ENCODE measurements around the gene LOXL1. TPM values are rescaled to one million over a fixed set of nuclear protein-coding genes. Genes with fewer than 3 reads are reported as not detected.
"Not testable (repeated sequence)": the region's sequence is repeated elsewhere in the genome, so short reads cannot be mapped to it uniquely, and the experiment has no call there.

Gene LOXL1
- polyA plus RNA-seq, 12 donors, result 23.7 to 68.2 (median 28.4) TPM; not detected in 1

GRCh38 chr15:73952171-73952912 is 26.1 kb downstream of the LOXL1 start:
- no peak for DNase-seq

- no peak for DNase-seq
Observed at GRCh38 chr15:73952913-73953750, 26.9 kb downstream of the LOXL1 start.

GRCh38 chr15:73954188-73955145 is 28.2 kb downstream of the LOXL1 start:
- DNase-seq, result no peak

- no peak for DNase-seq
Observed at GRCh38 chr15:73955326-73955725, 29.1 kb downstream of the LOXL1 start.

DNA sequence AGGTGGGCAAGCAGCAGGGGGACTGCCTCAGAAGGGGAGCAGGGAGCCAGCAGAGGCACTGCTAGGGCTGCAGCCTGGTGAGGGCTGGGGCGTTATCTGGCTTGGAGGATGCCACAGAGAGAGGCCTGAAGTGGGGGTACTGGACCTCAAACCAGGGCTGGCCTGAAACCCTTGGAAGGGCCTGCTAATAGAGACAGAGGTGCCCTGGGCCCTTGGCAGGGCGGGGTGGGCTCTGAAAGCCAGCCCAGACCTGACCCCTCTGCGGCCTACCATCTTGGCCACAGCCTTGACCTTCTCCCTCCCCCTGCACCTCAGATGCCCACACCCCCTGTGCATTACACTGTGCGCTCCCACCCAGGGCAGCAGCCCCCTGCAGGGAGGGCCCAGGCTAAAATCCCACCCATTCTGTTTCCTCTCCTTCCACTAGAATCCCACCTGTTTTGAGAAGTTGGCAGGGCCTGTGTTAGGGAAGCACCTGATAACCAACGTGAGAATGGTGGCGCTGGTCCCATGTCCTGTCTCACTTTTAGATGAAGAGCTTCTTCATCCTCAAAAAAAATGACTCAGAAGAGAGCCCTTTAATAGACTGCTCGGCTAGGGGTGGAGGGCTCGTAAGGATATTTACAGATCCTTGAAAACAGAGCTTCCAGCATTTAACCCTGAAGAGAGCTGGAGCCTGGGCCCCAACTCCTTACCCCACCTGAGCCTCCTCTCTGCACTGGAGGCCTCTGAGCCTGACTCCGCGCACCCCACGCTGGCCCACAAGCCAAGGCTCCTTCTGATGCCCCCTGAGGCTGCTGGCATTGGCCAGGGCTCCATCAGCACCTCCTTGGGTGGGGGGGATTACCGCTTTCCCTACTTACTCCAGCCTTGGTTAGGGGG is 29.8 kb downstream of the LOXL1 start:
- no peak for DNase-seq

- DNase-seq, result no peak
Observed at GRCh38 chr15:73956743-73957135, 30.5 kb downstream of the LOXL1 start.

GRCh38 chr15:73957276-73957675 is 31.0 kb downstream of the LOXL1 start:
- DNase-seq, result no peak

- no peak for DNase-seq
Observed at GRCh38 chr15:73957785-73958184, 31.5 kb downstream of the LOXL1 start.

GRCh38 chr15:73959012-73959581 is 32.8 kb downstream of the LOXL1 start:
- no peak for DNase-seq

DNA sequence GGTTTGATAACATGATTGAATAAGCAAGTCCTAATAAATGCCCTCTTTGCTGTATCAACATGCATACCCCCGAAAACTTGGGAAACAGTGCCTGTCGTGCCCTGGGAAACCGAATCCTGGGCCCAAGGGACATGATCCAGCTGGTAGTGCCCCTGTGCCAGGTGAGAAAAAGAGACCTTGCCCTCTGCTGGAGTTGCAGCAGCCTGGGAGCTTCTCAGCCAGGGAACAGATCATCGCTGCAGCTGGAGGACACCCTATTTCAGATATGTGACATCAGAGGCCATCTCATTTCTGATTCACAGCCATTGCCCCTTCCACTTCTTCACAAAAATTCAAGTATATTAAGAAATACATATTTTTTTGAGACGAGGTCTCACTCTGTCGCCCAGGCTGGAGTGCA is 33.5 kb downstream of the LOXL1 start:
- DNase-seq, result no peak

GRCh38 chr15:73960472-73961070 is 34.3 kb downstream of the LOXL1 start:
- not testable (repeated sequence) for DNase-seq

- no peak for DNase-seq
Observed at GRCh38 chr15:73962433-73962832, 36.2 kb downstream of the LOXL1 start.

DNA sequence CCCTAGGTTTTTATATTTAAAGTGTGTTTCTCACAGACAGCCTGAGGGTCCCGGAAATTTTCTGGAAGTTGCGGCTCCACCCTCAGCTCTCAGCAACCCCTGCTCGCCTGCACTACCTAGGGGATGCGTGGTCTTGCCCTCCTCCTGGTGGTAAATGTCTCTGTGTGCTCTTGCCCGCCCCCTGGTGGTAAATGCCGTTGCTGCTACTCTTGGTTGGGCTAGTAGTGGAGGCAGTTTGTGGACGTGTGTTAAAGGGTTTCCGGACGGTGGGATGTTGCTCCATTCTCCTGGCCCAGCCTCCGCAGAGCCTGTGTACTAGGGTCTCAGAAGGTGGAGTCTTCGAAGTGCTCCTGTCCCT is 38.5 kb downstream of the LOXL1 start:
- no peak for DNase-seq

- no peak for DNase-seq
Observed at GRCh38 chr15:73965094-73965757, 39.0 kb downstream of the LOXL1 start.

GRCh38 chr15:73965758-73966113 is 39.5 kb downstream of the LOXL1 start:
- no peak for DNase-seq

DNA sequence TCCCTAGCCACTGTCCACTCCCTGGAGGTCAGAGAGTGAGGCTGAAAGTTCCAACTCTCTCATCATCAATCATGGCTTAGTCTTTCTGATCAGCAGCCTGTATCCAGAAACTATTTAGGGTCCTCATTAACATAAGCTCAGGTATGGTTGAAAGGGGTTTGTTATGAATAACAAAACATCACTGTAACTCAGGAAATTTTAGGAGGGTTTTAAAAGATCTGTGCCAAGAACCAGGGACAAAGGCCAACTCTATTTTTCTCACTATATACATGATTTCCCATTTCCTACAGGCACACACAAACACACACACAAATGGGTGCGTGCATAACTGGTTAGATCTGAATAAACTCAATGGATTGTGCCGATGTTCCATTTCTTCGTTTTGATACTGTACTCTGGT is 42.2 kb downstream of the LOXL1 start:
- DNase-seq, result no peak

DNA sequence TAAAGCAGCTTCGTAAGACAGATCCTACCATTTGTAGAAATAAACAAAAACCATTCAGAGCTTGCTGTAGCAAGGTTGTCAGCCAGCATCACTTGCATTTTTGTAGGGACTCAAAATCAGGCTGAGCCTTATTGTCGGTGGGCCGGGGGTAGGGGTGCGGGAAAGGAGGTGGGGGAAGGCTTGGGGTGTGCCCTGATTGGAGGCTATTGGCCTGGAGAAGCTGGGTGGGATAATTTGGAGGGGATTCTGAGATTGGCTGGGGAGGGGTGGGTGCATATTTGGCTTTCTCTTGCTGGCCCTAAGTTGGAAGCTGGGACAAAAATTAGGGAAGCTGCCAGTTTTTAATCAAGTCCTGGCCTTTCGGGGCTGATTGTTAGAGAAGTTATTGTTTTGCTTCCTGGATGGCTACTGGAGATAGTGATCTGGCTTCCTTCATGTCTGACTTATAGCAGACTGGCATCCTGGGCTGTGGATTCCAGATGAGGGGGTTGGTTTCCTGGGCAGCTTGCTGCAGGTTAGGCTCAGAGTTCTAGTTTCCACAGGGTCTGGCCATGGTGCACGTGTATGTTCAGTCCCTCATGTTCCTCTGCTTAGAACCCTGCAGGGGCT is 43.0 kb downstream of the LOXL1 start:
- no peak for DNase-seq

DNA sequence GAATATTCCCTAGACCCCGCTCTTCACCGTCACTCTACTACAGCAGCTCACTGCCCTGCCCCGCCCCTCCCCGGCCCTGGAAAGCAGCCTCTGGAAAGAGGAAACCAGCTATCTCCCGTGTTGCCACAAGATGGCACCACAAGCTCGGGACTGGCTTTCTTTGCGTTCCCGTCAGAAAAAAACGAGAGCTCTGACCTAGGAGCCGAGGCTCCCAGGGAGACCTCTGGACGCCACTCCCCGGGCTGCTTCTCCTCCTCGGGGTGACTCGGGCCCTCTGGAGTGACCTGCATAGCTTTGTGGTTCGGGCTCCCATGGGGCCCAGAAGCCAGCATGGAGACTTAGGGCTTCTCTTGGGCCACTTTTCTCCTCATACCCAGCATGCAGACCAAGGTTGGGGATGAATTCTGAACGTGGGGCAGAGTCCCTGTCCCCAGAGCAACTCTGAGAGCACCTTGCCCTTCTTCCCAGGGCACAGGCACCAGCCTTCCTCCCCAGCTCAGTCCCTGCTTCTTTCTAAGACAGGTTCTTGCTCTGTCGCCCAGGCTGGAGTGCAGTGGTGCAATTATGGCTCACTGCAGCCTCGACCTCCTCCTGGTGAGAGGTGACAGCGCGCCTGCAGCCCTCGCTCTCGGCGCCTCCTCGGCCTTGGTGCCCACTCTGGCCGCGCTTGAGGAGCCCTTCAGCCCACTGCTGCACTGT is 46.9 kb downstream of the LOXL1 start:
- peak; percentile 90 for DNase-seq
